GM19238 (cell line): ENCODE results near the gene PTX4.

Experiments used
- DNase-seq: peaks from one replicate; pipeline ENCODE4 v3.0.0; 2011; ENCODE audit warnings: low spot score; ENCODE audit not compliant: insufficient read length

PTX4 gene

DNA sequence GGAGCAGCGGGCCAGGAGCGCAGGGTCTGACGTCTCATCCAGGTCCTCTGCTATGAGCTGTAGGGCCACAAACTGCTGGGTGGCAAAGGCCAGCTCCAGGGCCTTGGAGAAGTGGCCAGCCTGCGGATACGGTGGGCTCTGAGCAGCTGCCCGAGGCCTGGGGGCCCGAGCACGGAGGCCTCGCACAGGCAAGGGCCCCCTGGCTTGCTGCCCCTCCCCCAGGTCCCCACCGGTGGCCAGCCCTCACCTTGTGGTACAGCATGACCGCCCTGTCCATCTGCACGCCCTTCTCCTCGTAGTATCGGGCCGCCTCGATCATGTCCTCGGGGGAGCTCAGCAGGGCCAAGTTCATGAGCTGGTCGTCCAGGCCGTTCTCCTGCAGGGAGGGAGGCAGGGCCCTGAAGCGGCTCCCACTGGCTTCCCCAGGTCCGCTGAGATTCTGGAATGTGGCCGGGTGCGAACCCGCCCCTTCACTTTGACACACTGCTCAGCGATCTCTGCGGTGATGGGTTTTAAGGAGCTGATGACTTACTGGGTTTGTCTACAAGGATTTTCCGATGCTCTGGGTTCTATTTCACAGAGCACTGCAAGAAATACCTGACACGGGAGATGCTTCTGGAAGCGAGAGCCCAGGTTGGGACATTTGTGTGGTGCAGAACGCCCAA, 35.0 kb upstream of the PTX4 start:
- no peak for DNase-seq

GRCh38 chr16:1520461-1520860, 31.7 kb upstream of the PTX4 start:
- no peak for DNase-seq

GRCh38 chr16:1519831-1520230, 31.1 kb upstream of the PTX4 start:
- DNase-seq, result no peak

DNA sequence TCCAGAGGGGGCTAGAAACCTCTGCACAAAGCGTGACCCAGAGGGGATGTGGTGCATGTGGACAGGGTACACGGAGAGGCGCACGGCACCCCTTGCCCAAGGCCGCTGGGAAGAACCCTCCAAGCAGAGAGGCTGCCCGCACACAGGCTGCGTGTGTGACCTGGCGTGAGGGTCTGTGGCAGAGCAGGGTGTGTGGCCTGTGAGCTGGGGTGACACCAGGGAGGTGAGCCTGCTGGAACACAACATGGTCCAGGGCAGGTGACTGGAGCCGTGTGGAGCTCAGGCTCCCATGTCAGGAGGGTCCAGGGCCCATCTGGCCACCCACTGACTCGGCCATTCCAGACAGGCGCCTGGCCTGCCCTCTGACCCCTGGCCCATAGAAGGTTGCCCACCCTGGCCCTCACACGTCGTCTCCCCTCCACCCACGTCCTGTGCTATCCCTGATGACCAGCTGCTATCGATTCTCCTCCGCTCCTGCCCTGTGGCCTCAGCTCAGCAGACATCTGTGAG, 29.9 kb upstream of the PTX4 start:
- no peak for DNase-seq

GRCh38 chr16:1514507-1514906, 25.8 kb upstream of the PTX4 start:
- no peak for DNase-seq

GRCh38 chr16:1512774-1513173, 24.0 kb upstream of the PTX4 start:
- DNase-seq, result no peak

- no peak for DNase-seq
Observed at GRCh38 chr16:1511662-1512569, 23.2 kb upstream of the PTX4 start.

GRCh38 chr16:1510941-1511351, 22.2 kb upstream of the PTX4 start:
- DNase-seq, result no peak

GRCh38 chr16:1510272-1510671, 21.5 kb upstream of the PTX4 start:
- DNase-seq, result no peak

- DNase-seq, result no peak
Observed at GRCh38 chr16:1509307-1510221, 20.8 kb upstream of the PTX4 start.

DNA sequence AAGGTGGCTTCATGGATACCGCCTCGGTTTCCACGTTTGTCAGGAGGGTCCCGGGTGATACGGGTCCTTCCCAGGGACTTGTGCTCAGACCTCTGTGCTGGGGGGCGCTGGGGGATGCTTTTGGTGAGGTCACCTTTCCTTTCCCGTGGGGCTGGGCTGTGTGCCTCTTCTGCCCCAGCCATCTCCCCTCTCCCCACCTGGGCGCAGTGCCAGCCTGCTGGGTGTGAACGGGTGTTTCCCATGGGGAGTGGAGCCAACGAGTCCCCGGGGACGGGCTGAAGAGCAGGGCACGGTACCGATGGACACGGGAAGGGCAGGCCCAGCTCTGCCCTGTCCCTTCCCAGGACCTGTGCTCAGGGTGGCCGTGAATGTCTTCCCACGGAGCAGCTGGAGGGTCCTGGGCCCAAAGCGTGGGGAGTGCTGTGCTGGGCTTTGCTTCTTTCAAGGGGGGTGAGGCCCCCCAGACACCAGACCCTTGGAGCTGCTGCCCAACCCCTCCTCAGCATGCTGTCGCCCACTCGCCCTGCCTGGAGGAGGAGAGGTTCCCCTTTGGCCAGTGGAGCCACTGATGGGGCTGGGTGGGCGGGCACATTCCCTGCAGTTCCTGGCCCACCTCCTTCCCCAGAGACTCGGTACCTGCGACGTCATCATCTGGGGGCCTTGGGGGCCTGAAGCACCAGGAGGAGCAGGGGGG, 19.9 kb upstream of the PTX4 start:
- DNase-seq, result no peak

GRCh38 chr16:1506494-1507213, 17.9 kb upstream of the PTX4 start:
- no peak for DNase-seq

- no peak for DNase-seq
Observed at GRCh38 chr16:1505912-1506311, 17.2 kb upstream of the PTX4 start.

- no peak for DNase-seq
Observed at GRCh38 chr16:1505073-1505844, 16.5 kb upstream of the PTX4 start.

DNA sequence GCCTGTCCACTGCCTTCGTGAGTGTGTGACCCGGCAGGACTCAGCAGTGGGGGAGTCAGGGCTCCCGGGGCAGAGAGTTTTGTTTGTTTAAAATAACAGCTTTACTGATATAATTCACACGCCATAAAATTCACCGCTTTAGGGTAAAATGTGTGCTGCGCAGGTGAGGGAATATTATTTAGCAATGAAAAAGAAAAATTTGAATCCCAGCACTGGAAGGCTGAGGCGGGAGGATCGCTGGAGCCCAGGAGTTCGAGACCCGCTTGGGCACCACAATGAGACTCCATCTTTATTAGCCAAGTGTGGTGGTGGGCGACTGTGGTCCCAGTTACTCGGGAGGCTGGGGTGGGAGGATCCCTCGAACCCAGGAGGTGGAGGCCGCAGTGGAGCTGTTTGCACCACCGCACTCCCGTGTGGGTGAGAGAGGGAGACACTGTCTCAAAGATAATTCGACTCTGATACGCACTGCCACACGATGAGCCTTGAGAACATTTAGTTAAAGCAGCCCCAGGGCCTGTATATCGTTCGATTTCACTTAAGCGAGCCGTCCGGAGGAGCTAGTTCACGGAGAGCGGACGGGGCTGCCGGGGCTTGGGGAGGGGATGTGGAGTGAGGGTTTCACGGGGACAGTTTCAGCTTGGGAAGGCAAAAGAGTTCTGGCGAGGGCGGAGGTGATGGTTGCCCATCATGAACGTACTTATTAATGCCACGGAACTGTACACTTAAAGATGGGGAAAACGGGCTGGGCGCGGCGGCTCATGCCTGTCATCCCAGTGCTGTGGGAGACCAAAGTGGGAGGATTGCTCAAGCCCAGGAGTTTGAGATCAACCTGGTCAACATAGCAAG, 14.6 kb upstream of the PTX4 start:
- no peak for DNase-seq

DNA sequence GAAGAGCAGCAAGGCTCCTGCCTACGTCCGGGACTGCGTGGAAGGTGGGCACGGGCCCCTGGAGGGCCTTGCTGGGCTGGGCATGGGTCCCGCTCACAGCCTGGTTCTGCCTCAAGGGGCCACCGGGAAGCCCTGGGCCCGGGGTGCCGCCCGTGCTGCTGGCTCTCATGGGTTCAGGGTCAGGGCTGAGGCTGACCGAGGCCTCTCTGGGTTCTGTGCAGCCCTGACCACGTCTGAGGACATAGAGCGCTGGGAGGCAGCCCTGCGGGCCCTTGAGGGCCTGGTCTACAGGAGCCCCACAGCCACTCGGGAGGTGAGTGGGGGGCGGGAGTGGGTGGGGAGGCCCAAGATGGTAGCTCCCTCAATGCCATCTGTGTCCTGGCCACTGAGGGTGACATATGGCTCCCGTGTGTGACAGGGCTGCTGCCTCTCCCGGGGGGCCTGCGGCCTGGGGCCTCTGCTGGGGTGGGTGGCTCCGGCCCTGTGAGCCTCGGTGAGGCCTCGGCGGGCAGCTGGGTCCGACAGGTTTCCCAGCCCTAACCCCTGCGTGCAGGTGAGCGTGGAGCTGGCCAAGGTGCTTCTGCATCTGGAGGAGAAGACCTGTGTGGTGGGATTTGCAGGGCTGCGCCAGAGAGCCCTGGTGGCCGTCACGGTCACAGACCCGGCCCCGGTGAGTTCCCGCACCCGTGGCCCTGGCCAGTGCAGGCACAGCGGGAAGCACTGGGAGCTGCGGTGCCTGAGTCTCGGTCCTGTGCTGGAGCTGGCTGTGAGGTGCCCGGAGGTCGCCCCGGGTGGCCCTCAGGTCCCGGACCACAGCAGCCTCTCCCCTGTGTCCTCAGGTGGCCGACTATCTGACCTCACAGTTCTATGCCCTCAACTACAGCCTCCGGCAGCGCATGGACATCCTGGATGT, 13.6 kb upstream of the PTX4 start:
- DNase-seq, result no peak

DNA sequence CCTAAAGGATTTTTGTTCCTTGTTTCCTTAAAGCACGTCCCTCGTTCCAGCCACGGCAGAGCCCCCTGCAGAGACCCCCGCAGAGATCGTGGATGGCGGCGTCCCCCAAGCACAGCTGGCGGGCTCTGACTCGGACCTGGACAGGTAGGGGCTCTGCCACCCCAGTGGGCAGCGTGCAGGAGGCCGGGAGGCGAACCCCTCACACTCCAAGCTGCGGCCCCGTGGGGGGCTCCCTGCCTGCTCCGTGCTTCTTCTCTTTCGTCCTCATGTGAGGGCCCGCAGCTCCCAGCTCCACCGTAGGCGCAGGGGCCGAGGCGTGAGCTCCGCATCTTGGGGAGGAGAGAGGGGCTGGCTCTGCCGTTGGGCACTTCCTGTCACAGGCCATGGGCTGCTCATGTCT, 12.9 kb upstream of the PTX4 start:
- DNase-seq, result no peak
